ENCODE data around the gene CPM. TPM values are rescaled to one million over a fixed set of nuclear protein-coding genes. Genes with fewer than 3 reads are reported as not detected.

CPM gene
- total and polyA plus RNA-seq, 4 donors = 10.3 to 17.7 (median 14.4) TPM

GRCh38 chr12:68972595-68972994 is 39.6 kb upstream of the CPM start:
- Histone ChIP-seq H3K4me1 (ENCODE audit: control insufficient read depth, insufficient read depth, low read length) (no peaks in the 10 kb centered on the region), H3K27me3 (ENCODE audit: control insufficient read depth, insufficient read depth, low read length) (no peaks in the 10 kb centered on the region), H3K4me3 (ENCODE audit: low read depth, low read length) (no peak overlapping the region), H3K9me3 (ENCODE audit: control insufficient read depth, insufficient read depth, low read length) (no peaks in the 10 kb centered on the region), H3K27ac (ENCODE audit: low read depth, low read length) (no peak overlapping the region), H3K36me3 (ENCODE audit: control insufficient read depth, insufficient read depth, low read length) (no peaks in the 10 kb centered on the region)
- no peak for DNase-seq (ENCODE audit: low read depth in 4 of 6, low spot score in 6 of 6)
- 36% methylated on average over 1 of the region's 2 CpGs for WGBS (ENCODE audit: insufficient coverage)

- H3K36me3 ChIP-seq (ENCODE audit: control insufficient read depth, insufficient read depth, low read length) = no peaks in the 10 kb centered on the region
- no peaks in the 10 kb centered on the region for H3K27me3 ChIP-seq (ENCODE audit: control insufficient read depth, insufficient read depth, low read length)
- H3K4me3 ChIP-seq (ENCODE audit: low read depth, low read length) = no peak overlapping the region
- no peaks in the 10 kb centered on the region for H3K4me1 ChIP-seq (ENCODE audit: control insufficient read depth, insufficient read depth, low read length)
- 93% methylated on average over 3 of the region's 8 CpGs for WGBS (ENCODE audit: insufficient coverage)
- DNase-seq (ENCODE audit: low read depth in 4 of 6, low spot score in 6 of 6) = no peak
- no peaks in the 10 kb centered on the region for H3K9me3 ChIP-seq (ENCODE audit: control insufficient read depth, insufficient read depth, low read length)
- no peak overlapping the region for H3K27ac ChIP-seq (ENCODE audit: low read depth, low read length)
These were observed 38.4 kb upstream of the CPM start for GRCh38 chr12:68971404-68971803.

GRCh38 chr12:68970951-68971350 is 38.0 kb upstream of the CPM start:
- no peak for DNase-seq (ENCODE audit: low read depth in 4 of 6, low spot score in 6 of 6)
- no CpG with 5 or more reads among the region's 1 CpG for WGBS (ENCODE audit: insufficient coverage)
- H3K4me1 ChIP-seq (ENCODE audit: control insufficient read depth, insufficient read depth, low read length) = no peaks in the 10 kb centered on the region
- H3K27me3 ChIP-seq (ENCODE audit: control insufficient read depth, insufficient read depth, low read length) = no peaks in the 10 kb centered on the region
- H3K36me3 ChIP-seq (ENCODE audit: control insufficient read depth, insufficient read depth, low read length) = no peaks in the 10 kb centered on the region
- H3K27ac ChIP-seq (ENCODE audit: low read depth, low read length) = no peak overlapping the region
- H3K4me3 ChIP-seq (ENCODE audit: low read depth, low read length) = no peak overlapping the region
- no peaks in the 10 kb centered on the region for H3K9me3 ChIP-seq (ENCODE audit: control insufficient read depth, insufficient read depth, low read length)

GRCh38 chr12:68970306-68970705 is 37.3 kb upstream of the CPM start:
- no peak overlapping the region for H3K27ac ChIP-seq (ENCODE audit: low read depth, low read length)
- H3K9me3 ChIP-seq (ENCODE audit: control insufficient read depth, insufficient read depth, low read length) = no peaks in the 10 kb centered on the region
- DNase-seq (ENCODE audit: low read depth in 4 of 6, low spot score in 6 of 6) = no peak
- no peaks in the 10 kb centered on the region for H3K4me1 ChIP-seq (ENCODE audit: control insufficient read depth, insufficient read depth, low read length)
- H3K36me3 ChIP-seq (ENCODE audit: control insufficient read depth, insufficient read depth, low read length) = no peaks in the 10 kb centered on the region
- H3K27me3 ChIP-seq (ENCODE audit: control insufficient read depth, insufficient read depth, low read length) = no peaks in the 10 kb centered on the region
- no peak overlapping the region for H3K4me3 ChIP-seq (ENCODE audit: low read depth, low read length)

GRCh38 chr12:68967046-68967445 is 34.1 kb upstream of the CPM start:
- no CpG with 5 or more reads among the region's 3 CpGs for WGBS (ENCODE audit: insufficient coverage)
- no peaks in the 10 kb centered on the region for H3K27me3 ChIP-seq (ENCODE audit: control insufficient read depth, insufficient read depth, low read length)

GRCh38 chr12:68963856-68964745 is 31.1 kb upstream of the CPM start:
- no peaks in the 10 kb centered on the region for H3K27me3 ChIP-seq (ENCODE audit: control insufficient read depth, insufficient read depth, low read length)
- H3K9me3 ChIP-seq (ENCODE audit: control insufficient read depth, insufficient read depth, low read length) = no peaks in the 10 kb centered on the region
- no peak for DNase-seq (ENCODE audit: low read depth in 4 of 6, low spot score in 6 of 6)
- H3K27ac ChIP-seq (ENCODE audit: low read depth, low read length) = no peak overlapping the region
- WGBS (ENCODE audit: insufficient coverage) = 100% methylated on average over 5 of the region's 7 CpGs
- no peaks in the 10 kb centered on the region for H3K4me1 ChIP-seq (ENCODE audit: control insufficient read depth, insufficient read depth, low read length)
- no peak overlapping the region for H3K4me3 ChIP-seq (ENCODE audit: low read depth, low read length)
- H3K36me3 ChIP-seq (ENCODE audit: control insufficient read depth, insufficient read depth, low read length) = no peaks in the 10 kb centered on the region

More at GRCh38 chr12:68967046-68967445, 34.1 kb upstream of the CPM start:
- H3K36me3 ChIP-seq (ENCODE audit: control insufficient read depth, insufficient read depth, low read length) = no peaks in the 10 kb centered on the region
- no peak overlapping the region for H3K27ac ChIP-seq (ENCODE audit: low read depth, low read length)
- DNase-seq (ENCODE audit: low read depth in 4 of 6, low spot score in 6 of 6) = no peak
- H3K9me3 ChIP-seq (ENCODE audit: control insufficient read depth, insufficient read depth, low read length) = no peaks in the 10 kb centered on the region
- H3K4me1 ChIP-seq (ENCODE audit: control insufficient read depth, insufficient read depth, low read length) = no peaks in the 10 kb centered on the region
- no peak overlapping the region for H3K4me3 ChIP-seq (ENCODE audit: low read depth, low read length)

GRCh38 chr12:68962877-68963855 is 30.2 kb upstream of the CPM start:
- WGBS (ENCODE audit: insufficient coverage) = 100% methylated on average over 3 of the region's 5 CpGs
- Histone ChIP-seq H3K9me3 (ENCODE audit: control insufficient read depth, insufficient read depth, low read length) (no peaks in the 10 kb centered on the region), H3K36me3 (ENCODE audit: control insufficient read depth, insufficient read depth, low read length) (no peaks in the 10 kb centered on the region), H3K4me1 (ENCODE audit: control insufficient read depth, insufficient read depth, low read length) (no peaks in the 10 kb centered on the region), H3K27me3 (ENCODE audit: control insufficient read depth, insufficient read depth, low read length) (no peaks in the 10 kb centered on the region), H3K4me3 (ENCODE audit: low read depth, low read length) (no peak overlapping the region), H3K27ac (ENCODE audit: low read depth, low read length) (no peak overlapping the region)
- no peak for DNase-seq (ENCODE audit: low read depth in 4 of 6, low spot score in 6 of 6)

- no peak overlapping the region for H3K27ac ChIP-seq (ENCODE audit: low read depth, low read length)
These were observed 27.0 kb upstream of the CPM start for GRCh38 chr12:68959891-68960464.

GRCh38 chr12:68959143-68959858 is 26.3 kb upstream of the CPM start:
- no peak for DNase-seq (ENCODE audit: low read depth in 4 of 6, low spot score in 6 of 6)
- WGBS (ENCODE audit: insufficient coverage) = 63% methylated on average over 1 of the region's 4 CpGs
- H3K4me1 ChIP-seq (ENCODE audit: control insufficient read depth, insufficient read depth, low read length) = no peaks in the 10 kb centered on the region
- H3K4me3 ChIP-seq (ENCODE audit: low read depth, low read length) = no peak overlapping the region
- no peak overlapping the region for H3K27ac ChIP-seq (ENCODE audit: low read depth, low read length)
- no peaks in the 10 kb centered on the region for H3K27me3 ChIP-seq (ENCODE audit: control insufficient read depth, insufficient read depth, low read length)
- H3K9me3 ChIP-seq (ENCODE audit: control insufficient read depth, insufficient read depth, low read length) = no peaks in the 10 kb centered on the region
- no peaks in the 10 kb centered on the region for H3K36me3 ChIP-seq (ENCODE audit: control insufficient read depth, insufficient read depth, low read length)

More at GRCh38 chr12:68959891-68960464, 27.0 kb upstream of the CPM start:
- Histone ChIP-seq H3K4me3 (ENCODE audit: low read depth, low read length) (no peak overlapping the region), H3K27me3 (ENCODE audit: control insufficient read depth, insufficient read depth, low read length) (no peaks in the 10 kb centered on the region), H3K4me1 (ENCODE audit: control insufficient read depth, insufficient read depth, low read length) (no peaks in the 10 kb centered on the region), H3K36me3 (ENCODE audit: control insufficient read depth, insufficient read depth, low read length) (no peaks in the 10 kb centered on the region), H3K9me3 (ENCODE audit: control insufficient read depth, insufficient read depth, low read length) (no peaks in the 10 kb centered on the region)
- DNase-seq (ENCODE audit: low read depth in 4 of 6, low spot score in 6 of 6) = peak in 2 of 6 donors; percentile 33 to 73
- WGBS (ENCODE audit: insufficient coverage) = no CpG with 5 or more reads among the region's 7 CpGs

All from spinal cord (tissue), 10 donors.